AG08396 (cell line): ENCODE results near the gene ZNF784.

Source experiments
- DNase-seq: peaks from one replicate; pipeline ENCODE4 v3.0.0; 2012; ENCODE audit warnings: low spot score, mixed read lengths

The ZNF784 gene

GRCh38 chr19:55624109-55625003, at the start of gene ZNF784:
Gene ZNF784 (minus strand): TSS chr19:55624566. CDS start chr19:55624561, 5 bp downstream.
- peak; percentile 97 for DNase-seq

- no peak for DNase-seq
Measured at GRCh38 chr19:55673889-55674288, 49.5 kb upstream of the ZNF784 start.

DNA sequence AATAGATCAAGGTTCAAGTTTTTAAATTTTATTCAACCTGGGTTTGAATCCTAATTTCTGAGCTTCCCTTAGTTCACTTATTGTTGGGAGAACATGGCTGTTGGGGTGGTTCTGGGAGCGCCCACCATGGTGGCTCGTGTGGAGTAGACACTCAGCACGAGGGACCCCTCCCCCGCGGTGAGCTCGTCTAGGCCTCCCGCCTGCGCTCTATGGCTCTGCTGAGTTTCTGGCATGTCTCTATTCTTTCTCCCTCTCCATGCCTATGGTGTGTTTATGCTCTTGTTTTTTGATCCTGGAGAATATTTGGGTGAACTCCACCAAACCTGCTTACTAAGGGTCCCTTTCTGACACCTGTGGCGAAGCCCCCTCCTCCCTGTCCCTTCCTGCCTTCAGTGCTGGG, 49.1 kb upstream of the ZNF784 start:
- no peak for DNase-seq

GRCh38 chr19:55672418-55672817, 48.1 kb upstream of the ZNF784 start:
- peak; percentile 67 for DNase-seq

DNA sequence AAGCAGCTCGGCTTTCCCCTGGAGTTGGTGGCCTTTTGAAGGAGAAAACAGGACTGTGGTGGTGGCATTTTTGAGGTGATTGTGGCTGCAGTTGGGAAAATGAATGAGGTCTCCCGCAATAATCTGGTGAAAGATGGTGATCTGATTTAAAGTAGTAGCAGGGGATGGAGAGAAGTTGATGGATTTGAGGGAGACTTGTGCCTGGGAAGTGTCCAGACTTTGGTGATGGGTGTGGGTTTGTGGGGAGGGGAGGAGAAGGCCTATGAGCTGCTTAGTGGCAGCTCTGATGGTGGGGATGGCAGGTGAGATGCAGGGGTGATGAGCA, 46.6 kb upstream of the ZNF784 start:
- DNase-seq = no peak

GRCh38 chr19:55670280-55671053, 46.1 kb upstream of the ZNF784 start:
- no peak for DNase-seq

DNA sequence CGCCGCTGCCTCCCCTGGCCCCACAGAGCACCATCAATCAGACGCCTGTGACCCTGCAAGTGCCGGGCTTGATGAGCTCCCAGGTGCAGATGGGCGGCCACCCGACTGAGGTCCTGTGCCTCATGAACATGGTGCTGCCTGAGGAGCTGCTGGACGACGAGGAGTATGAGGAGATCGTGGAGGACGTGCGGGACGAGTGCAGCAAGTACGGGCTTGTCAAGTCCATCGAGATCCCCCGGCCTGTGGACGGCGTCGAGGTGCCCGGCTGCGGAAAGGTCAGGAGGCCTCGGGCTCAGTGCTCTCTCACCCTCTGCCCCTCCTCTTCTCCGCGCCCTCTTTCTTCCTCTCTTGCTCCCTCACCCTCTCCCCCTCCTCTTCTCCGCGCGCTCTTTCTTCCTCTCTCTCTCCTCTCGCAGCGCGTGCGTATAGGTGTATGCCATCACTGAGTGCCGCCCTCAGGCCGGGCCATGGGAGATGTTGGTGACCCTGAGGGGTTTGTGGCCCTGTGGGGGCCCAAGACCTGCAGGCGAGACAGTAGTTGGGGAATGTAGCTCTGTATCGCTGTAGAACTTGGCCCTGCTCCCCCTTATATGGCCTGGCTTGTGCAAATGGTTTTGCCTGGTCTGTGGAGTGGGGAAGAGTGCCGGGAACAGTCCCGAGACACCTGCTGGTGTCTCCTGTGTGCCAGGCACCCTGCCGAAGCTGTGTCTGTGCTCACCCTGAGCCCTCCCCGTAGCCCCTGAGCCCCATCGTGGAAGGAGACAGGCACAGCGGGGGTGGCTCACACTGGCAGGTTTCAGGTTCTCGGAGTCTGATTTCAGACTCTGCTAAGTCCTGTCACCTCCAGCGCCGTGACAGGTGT, 45.3 kb upstream of the ZNF784 start:
- no peak for DNase-seq

DNA sequence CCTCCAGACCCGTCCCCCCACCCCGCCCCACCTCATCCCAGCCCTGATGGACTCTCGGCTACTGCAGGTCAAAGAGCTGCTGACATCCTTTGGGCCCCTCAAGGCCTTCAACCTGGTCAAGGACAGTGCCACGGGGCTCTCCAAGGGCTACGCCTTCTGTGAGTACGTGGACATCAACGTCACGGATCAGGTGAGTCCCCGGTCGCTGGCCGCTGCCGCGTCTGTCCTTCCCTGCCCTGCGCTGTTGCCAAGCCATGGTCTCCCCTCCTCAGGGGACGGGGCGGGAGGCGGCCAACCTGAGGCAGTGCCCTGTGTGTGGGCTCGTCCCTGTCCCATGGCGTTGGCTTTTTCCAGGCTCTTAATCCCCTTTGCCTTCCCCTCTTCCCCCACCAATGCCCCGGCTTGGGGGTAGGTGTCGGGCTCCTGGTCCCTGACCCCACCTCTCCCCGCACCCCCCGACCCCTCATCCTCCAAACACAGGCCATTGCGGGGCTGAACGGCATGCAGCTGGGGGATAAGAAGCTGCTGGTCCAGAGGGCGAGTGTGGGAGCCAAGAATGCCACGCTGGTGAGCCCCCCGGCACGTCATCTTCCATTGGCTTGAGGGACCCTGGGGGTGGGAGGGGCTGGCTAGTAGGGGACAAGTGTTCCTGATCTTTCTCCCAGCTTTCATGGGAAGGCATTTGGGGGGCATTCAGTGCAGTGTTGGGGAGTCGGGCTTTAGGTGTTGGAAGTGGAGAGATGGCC, 44.4 kb upstream of the ZNF784 start:
- DNase-seq = no peak

DNA sequence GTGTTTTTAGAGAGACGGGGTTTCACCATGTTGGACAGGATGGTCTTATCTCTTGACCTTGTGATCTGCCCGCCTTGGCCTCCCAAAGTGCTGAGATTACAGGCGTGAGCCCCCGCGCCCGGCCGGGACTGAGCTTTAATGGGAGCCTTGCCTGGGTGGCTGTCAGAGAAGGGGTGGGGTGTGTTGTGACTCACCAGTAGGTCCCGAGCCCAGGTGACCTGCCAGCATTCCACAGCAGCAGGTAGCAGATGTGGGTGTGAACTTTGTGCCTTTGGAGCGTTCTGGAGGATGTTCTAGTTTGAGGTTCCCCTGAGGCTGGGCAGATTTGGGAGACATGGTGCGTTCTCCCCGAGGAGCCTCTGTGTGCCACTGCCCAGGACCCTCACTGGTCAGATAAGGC, 43.6 kb upstream of the ZNF784 start:
- DNase-seq = no peak

DNA sequence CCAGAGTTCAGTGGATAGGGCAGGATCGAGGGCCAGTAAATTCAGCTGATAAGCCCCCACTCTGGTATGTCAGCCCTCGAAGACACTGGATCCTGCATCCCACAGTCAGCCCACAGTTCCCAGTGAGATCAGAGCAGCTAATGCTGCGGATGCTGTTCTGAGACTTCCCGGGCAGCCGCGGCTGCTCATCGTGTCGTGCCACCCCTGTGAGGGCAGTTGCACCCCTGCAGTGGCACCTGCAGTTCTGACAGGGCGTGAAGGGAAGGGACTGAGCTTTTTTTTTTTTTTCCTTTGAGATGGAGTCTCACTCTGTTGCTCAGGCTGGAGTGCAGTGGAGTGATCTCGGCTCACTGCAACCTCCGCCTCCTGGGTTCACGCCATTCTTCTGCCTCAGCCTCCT, 43.1 kb upstream of the ZNF784 start:
- DNase-seq = no peak

GRCh38 chr19:55667006-55667381, 42.6 kb upstream of the ZNF784 start:
- no peak for DNase-seq

DNA sequence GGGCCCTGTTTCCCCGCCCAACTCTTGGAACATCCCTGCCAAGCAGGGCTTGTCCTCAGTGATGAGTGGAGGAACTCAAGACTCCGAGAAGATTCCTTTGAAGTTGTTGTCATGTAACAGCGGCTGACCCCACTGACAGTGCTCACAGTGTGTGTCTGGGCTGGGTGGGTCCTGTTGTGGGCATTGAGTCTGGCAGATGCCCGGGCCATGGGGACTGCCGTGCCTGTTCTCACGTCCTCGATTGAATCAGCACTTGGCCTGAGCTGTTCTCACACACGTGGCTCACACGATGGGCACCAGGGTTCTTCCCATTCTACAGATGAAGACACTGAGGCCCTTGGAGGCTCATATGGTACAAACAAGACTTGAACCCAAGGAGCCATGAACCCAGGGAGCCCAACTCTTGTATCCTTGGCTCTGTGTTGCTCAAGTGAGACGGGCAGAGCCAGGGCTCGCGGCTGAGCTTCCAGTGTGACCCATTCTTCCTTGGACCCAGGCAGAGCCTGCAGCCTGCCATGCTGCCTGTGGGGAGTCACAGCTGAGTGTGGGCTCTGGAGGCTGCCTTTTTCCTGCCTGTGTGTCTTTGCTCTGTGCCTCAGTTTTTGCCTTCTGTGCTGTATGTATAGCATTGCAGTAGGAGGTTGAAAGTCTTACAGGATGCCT, 42.1 kb upstream of the ZNF784 start:
- no peak for DNase-seq

GRCh38 chr19:55663846-55664536, 39.6 kb upstream of the ZNF784 start:
- no peak for DNase-seq

DNA sequence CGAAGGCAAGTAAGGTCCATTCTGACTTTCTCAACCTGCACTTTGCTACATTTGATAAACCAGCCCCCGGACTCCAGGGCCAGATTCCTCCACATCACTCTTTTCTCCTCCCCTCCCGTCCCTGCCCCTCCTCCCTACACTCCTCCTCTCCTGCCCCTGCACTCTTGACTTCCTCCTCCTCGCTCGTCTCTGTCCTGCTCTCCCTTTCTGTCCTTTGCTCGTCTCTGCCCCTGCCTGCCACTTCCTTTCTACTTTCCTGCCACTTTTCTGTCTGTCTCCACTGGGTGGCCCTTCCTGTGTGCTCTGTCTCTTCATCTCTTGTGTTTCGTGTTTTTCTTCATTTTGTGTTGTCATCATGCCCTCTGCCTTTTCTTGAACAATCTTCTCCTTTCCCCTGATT, 37.5 kb upstream of the ZNF784 start:
- no peak for DNase-seq

GRCh38 chr19:55660991-55661390, 36.6 kb upstream of the ZNF784 start:
- no peak for DNase-seq

GRCh38 chr19:55660404-55660803, 36.0 kb upstream of the ZNF784 start:
- DNase-seq = no peak

DNA sequence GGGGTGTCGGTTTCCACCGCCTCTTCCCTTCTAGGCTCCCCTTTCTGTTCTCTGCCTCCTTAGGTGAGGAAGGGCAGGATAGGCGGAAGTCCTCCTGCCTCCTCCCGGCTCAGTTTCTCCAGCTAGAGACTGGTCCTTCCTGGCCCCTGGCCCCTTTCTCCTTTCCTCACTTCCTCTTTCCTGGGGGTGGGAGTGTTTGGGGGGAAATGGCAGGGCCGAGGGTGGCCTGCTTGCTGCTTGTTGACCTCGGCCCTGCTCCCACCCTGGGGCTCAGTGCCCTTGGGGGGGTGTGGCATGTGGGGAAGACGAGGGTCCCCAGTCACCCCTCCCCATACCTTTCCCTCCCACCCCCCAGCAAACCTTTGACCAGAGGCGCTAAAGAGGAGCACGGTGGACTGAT, 35.5 kb upstream of the ZNF784 start:
- DNase-seq = no peak

DNA sequence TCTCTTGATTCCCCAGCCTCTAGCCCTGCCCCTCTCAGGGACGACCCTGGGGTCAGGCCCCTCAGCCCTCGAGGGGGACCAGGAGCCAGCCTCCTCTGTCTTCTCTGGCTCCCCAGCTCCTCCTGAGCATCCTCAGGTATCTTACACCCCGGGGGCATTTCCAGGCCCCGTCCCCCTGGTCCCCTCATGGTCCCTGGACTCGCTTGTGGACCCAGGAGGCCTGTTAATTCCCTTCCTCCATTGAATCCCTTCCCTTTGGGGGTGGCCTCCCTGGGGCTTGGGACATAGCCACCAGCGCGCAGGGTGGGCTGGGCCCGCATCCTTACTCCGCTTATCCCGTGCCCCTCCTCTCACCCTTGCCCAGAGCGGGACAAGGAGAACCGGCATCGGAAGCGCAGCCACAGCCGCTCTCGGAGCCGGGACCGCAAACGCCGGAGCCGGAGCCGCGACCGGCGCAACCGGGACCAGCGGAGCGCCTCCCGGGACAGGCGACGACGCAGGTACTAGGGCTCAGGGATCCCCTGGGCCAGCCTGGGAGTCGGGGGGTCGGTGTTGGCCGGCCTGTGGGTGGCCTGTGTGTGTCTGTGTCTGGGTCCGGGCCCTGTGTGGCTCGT, 34.6 kb upstream of the ZNF784 start:
- DNase-seq = no peak

DNA sequence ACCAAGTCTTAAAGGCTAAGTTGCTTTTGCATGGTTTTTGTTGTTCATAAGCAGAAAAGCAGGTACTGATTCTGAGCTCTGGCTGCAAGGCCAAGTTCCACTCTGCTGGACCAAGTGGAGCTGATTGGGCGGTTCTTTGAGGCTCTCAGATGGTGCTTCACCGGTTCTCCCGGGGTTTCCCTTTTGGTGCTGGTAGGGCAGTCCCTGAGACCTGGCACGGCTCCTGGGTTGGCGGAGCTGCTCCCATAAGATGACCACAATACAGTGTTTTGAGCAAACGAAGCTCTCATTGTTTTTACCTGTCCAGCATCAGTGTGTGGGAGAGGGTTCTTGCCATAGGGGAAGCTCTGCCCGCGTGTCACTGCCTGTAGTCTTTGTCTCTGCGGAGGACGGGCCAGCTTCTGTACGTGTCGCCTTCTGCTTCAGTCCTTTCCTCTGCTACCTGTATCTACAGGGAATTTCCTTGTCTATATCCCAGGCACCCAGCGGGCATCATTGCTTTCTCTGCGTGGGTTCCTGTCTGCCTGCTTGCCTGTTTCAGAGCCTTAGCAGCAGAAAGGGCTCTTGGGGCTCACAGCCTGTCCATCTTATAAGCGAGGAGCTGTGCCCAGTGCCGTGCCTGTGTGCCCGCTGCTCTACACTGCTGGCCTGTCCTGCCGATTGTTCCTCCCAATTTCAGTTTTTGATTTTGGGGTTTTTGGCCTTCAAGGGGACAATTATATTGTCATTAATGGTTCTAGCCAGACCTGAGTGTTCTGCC, 32.8 kb upstream of the ZNF784 start:
- DNase-seq = no peak
